GM23338 (cell line): ENCODE measurements around the gene GPATCH8.
"Not testable (repeated sequence)": the region's sequence is repeated elsewhere in the genome, so short reads cannot be mapped to it uniquely, and the experiment has no call there.

Experiments
- EZH2 ChIP-seq: fragments of 200-600 bp; sonication (generic); IDR thresholded peaks from one replicate; pipeline ENCODE4 v1.8.0; 2017; ENCODE audit warnings: antibody characterized with exemption, mild to moderate bottlenecking, low read depth; ENCODE audit not compliant: unreplicated experiment
- POLR2AphosphoS5 ChIP-seq: IDR thresholded peaks from 2 replicates; pipeline ENCODE4 v1.6.1; 2016; ENCODE audit warnings: antibody characterized with exemption, low read depth
- TF ChIP-seq, protein P1 (sequence below), 2 experiments: fragments of 200-600 bp in 1 of 2; sonication (generic) in 1 of 2; conservative IDR thresholded peaks; 2 replicates each; pipeline versions ENCODE4 v1.5.1 to v1.6.1; 2016 to 2017; ENCODE audit warnings: antibody characterized with exemption in 2 of 2, low read depth in 2 of 2, mild to moderate bottlenecking in 2 of 2, moderate library complexity in 1 of 2

GRCh38 chr17:44506939-44507604, 3.9 kb upstream of the GPATCH8 start:
- TF ChIP-seq, protein P1, sequence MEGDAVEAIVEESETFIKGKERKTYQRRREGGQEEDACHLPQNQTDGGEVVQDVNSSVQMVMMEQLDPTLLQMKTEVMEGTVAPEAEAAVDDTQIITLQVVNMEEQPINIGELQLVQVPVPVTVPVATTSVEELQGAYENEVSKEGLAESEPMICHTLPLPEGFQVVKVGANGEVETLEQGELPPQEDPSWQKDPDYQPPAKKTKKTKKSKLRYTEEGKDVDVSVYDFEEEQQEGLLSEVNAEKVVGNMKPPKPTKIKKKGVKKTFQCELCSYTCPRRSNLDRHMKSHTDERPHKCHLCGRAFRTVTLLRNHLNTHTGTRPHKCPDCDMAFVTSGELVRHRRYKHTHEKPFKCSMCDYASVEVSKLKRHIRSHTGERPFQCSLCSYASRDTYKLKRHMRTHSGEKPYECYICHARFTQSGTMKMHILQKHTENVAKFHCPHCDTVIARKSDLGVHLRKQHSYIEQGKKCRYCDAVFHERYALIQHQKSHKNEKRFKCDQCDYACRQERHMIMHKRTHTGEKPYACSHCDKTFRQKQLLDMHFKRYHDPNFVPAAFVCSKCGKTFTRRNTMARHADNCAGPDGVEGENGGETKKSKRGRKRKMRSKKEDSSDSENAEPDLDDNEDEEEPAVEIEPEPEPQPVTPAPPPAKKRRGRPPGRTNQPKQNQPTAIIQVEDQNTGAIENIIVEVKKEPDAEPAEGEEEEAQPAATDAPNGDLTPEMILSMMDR (conservative IDR thresholded peaks at IDR 0.05; ENCODE audit: low read depth in 2 of 2): not testable (repeated sequence)
- TF ChIP-seq POLR2AphosphoS5, EZH2: not testable (repeated sequence)
